Naive thymus-derived CD4-positive, alpha-beta T cell (primary cell): ENCODE results near the gene MGAT4B. TPM values are rescaled to one million over a fixed set of nuclear protein-coding genes. Genes with fewer than 3 reads are reported as not detected.
A peak's percentile ranks its signal among the peaks of the same experiment; 100 is the strongest.

Source experiments
- ATAC-seq: fragments of 150-1000 bp; cut with Tn5 transposase; 2 replicates; pipeline ENCODE4 v1.10.0; 2021; ENCODE audit warnings: mild to moderate bottlenecking, moderate library complexity
- CTCF ChIA-PET: fragments of 350-600 bp; sonication (Branson Sonifier 250); formaldehyde crosslinking; loops from one replicate; lab custom pipeline; 2021; ENCODE audit warnings: antibody characterized with exemption; lab: Charles Lee
- POLR2A ChIA-PET: fragments of 350-600 bp; sonication (Branson Sonifier 250); formaldehyde crosslinking; loops from one replicate; lab custom pipeline; 2021; ENCODE audit warnings: antibody characterized with exemption, inconsistent platforms; lab: Charles Lee
- DNase-seq, 9 donors: peaks; one replicate each; pipeline versions ENCODE4 v3.0.0 to v3.0.0-alpha.2; 2020 to 2022; ENCODE audit warnings: mixed read lengths in 1 of 9
- H3K27ac ChIP-seq: one replicate; pipeline ENCODE4 v1.7.0; 2013; ENCODE audit warnings: mild to moderate bottlenecking, low read depth, low read length, moderate library complexity
- H3K27me3 ChIP-seq, 2 donors: one replicate each; pipeline ENCODE4 v1.7.0; 2013; ENCODE audit warnings: low read length in 2 of 2, mild to moderate bottlenecking in 2 of 2, moderate library complexity in 2 of 2; ENCODE audit not compliant: control insufficient read depth in 2 of 2, insufficient read depth in 2 of 2
- H3K36me3 ChIP-seq, 3 experiments: 1 replicate in 2 of 3; 2 replicates in 1 of 3; pipeline ENCODE4 v1.7.0; 2013; ENCODE audit warnings: low read length in 3 of 3, mild to moderate bottlenecking in 3 of 3, moderate library complexity in 1 of 3; ENCODE audit not compliant: insufficient read depth in 3 of 3, control insufficient read depth in 2 of 3
- H3K4me1 ChIP-seq, 2 donors: one replicate each; pipeline ENCODE4 v1.7.0; 2013; ENCODE audit warnings: low read length in 2 of 2, mild to moderate bottlenecking in 2 of 2, moderate library complexity in 1 of 2; ENCODE audit not compliant: control insufficient read depth in 2 of 2, insufficient read depth in 2 of 2
- H3K4me3 ChIP-seq: 2 replicates; pipeline ENCODE4 v1.7.0; 2013; ENCODE audit warnings: mild to moderate bottlenecking, low read length
- H3K9me3 ChIP-seq, 3 experiments: 1 replicate in 2 of 3; 2 replicates in 1 of 3; pipeline ENCODE4 v1.7.0; 2013; ENCODE audit warnings: low read length in 3 of 3; ENCODE audit not compliant: control insufficient read depth in 2 of 3
- H3K27ac Mint-ChIP-seq, 9 donors: one replicate each; pipeline ENCODE4 v1.8.0; 2020 to 2022; ENCODE audit warnings: mixed read lengths in 9 of 9, mild to moderate bottlenecking in 8 of 9, moderate library complexity in 5 of 9, inconsistent platforms in 2 of 9
- H3K27me3 Mint-ChIP-seq, 5 donors: one replicate each; pipeline ENCODE4 v1.8.0; 2021 to 2022; ENCODE audit warnings: mixed read lengths in 5 of 5, mild to moderate bottlenecking in 1 of 5
- H3K36me3 Mint-ChIP-seq, 5 donors: one replicate each; pipeline ENCODE4 v1.8.0; 2020 to 2022; ENCODE audit warnings: mixed read lengths in 5 of 5, mild to moderate bottlenecking in 3 of 5, inconsistent platforms in 1 of 5
- H3K4me1 Mint-ChIP-seq, 7 donors: one replicate each; pipeline ENCODE4 v1.8.0; 2020 to 2022; ENCODE audit warnings: mixed read lengths in 7 of 7, mild to moderate bottlenecking in 3 of 7, inconsistent platforms in 1 of 7
- H3K4me3 Mint-ChIP-seq, 10 donors: one replicate each; pipeline ENCODE4 v1.8.0; 2020 to 2022; ENCODE audit warnings: mild to moderate bottlenecking in 10 of 10, mixed read lengths in 10 of 10, moderate library complexity in 6 of 10, inconsistent platforms in 2 of 10
- H3K9me3 Mint-ChIP-seq, 11 donors: one replicate each; pipeline ENCODE4 v1.8.0; 2020 to 2022; ENCODE audit warnings: mixed read lengths in 11 of 11, mild to moderate bottlenecking in 4 of 11, inconsistent platforms in 1 of 11, moderate library complexity in 1 of 11
- intact Hi-C, 2 donors: fragments of 100-400 bp; cut with micrococcal nuclease; formaldehyde crosslinking; loops; one replicate each; pipeline ENCODE4 v1.15.1; 2023
- polyA plus RNA-seq, 2 donors: library from polyadenylated mRNA; unstranded; fragments of 300-500 nt; fragmentation: Illumina TruSeq; gene quantifications; one replicate each; pipeline ENCODE4 v1.2.3, GENCODE V29; 2021
- total RNA-seq, 6 experiments: library from RNA in 5 of 6; stranded (reverse) in 5 of 6; gene quantifications; 1 replicate in 5 of 6; 2 replicates in 1 of 6; pipeline ENCODE4 v1.2.3 and lab custom pipeline; 2021 to 2026

The MGAT4B gene
- total and polyA plus RNA-seq, 7 experiments from 2014 or later, result 12.3 to 143 (median 114) TPM

GRCh38 chr5:179833709-179834070, 27.0 kb upstream of the MGAT4B start:
- Mint-ChIP-seq H3K27me3 (no peaks in the 10 kb centered on the region), H3K27ac (peak overlapping the region in 3 of 9 donors; percentile 10 to 85 (median 29)), H3K36me3 (peaks cover 17 to 64% (median 39%) of the 10 kb centered on the region in 5 donors), H3K4me1 (peaks cover 12 to 29% (median 18%) of the 10 kb centered on the region in 7 donors), H3K9me3 (peaks cover 0 to 2% (median 0%) of the 10 kb centered on the region in 11 donors), H3K4me3 (no peak overlapping the region)
- CTCF ChIA-PET, result no interaction called here
- no peaks in the 10 kb centered on the region for H3K27me3 ChIP-seq
- H3K9me3 ChIP-seq, result no peaks in the 10 kb centered on the region
- H3K4me1 ChIP-seq, result peaks cover 8 to 19% of the 10 kb centered on the region in 2 donors
- ATAC-seq (no peak), DNase-seq (no peak)
- POLR2A ChIA-PET, result interaction anchor here (0.8 to 1.4 kb wide), 2 partner anchors 11 to 14 kb away, joined by 4 to 7 read pairs; no protein-coding TSS in a partner anchor
- intact Hi-C loops, result no loop called here
- H3K27ac ChIP-seq, result no peak overlapping the region
- H3K4me3 ChIP-seq, result no peak overlapping the region
- peaks cover 24 to 81% (median 25%) of the 10 kb centered on the region in 3 experiments for H3K36me3 ChIP-seq

- H3K4me3 ChIP-seq, result no peak overlapping the region
- Mint-ChIP-seq H3K27me3 (no peaks in the 10 kb centered on the region), H3K36me3 (peaks cover 17 to 67% (median 40%) of the 10 kb centered on the region in 5 donors), H3K4me1 (peaks cover 12 to 29% (median 21%) of the 10 kb centered on the region in 7 donors), H3K9me3 (peaks cover 0 to 2% (median 0%) of the 10 kb centered on the region in 11 donors), H3K4me3 (no peak overlapping the region), H3K27ac (peak overlapping the region in 3 of 9 donors; percentile 10 to 85 (median 29))
- no peak overlapping the region for H3K27ac ChIP-seq
- ATAC-seq (no peak), DNase-seq (no peak)
- ChIA-PET CTCF (interaction anchor here (0.6 kb wide), 1 partner anchor 19 kb away, joined by 4 read pairs; no protein-coding TSS in a partner anchor), POLR2A (interaction anchor here (0.8 to 1.4 kb wide), 6 partner anchors 10 to 130 kb away, joined by 3 to 7 read pairs (median 4); no protein-coding TSS in a partner anchor)
- H3K9me3 ChIP-seq, result no peaks in the 10 kb centered on the region
- intact Hi-C loops, result no loop called here
- peaks cover 8 to 19% of the 10 kb centered on the region in 2 donors for H3K4me1 ChIP-seq
- H3K27me3 ChIP-seq, result no peaks in the 10 kb centered on the region
- peaks cover 24 to 79% (median 25%) of the 10 kb centered on the region in 3 experiments for H3K36me3 ChIP-seq
These were observed 26.5 kb upstream of the MGAT4B start for GRCh38 chr5:179833056-179833708.

DNA sequence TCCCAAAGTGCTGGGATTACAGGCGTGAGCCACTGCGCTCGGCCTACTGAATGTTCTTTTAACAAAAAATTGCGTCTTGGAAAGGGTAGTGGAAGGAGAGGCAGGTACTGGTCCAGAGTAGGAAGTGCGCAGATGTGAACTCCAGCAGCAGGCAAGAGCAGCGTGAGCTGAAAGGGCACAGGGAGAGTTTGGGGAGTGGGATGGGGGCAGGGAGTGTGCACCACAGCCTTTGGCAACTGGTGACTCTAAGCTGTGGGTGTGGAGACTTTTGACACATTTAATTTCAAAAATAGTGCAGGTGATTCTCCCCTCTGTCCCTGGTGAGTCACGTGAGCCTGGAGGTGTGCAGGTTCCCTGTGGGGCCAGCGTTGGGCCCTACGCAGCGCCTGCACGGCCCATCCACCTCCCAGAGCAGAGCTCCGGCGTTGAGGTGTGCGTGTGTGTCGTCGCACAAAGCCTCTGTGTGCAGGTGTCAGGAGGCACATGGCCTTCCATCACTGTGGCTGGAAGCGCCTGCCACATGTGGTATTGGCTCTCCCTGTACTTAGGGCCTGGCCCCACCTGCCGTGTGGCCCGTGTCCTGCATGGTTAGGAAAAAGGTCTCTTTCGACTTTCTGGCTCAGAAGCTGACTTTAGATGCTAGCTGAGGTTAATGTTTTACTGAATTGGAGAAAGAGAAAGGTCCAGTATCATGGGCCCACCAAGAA, 25.5 kb upstream of the MGAT4B start:
- Histone ChIP-seq H3K4me1 (peaks cover 8 to 13% of the 10 kb centered on the region in 2 donors), H3K4me3 (no peak overlapping the region), H3K36me3 (peaks cover 24 to 76% (median 25%) of the 10 kb centered on the region in 3 experiments), H3K27me3 (no peaks in the 10 kb centered on the region), H3K27ac (no peak overlapping the region), H3K9me3 (no peaks in the 10 kb centered on the region)
- H3K4me3 Mint-ChIP-seq, result peak overlapping the region in 1 of 10 donors; percentile 20
- ATAC-seq (no peak), DNase-seq (no peak)
- POLR2A ChIA-PET, result interaction anchor here (1.0 to 3.8 kb wide), 4 partner anchors 9 to 129 kb away, joined by 3 to 17 read pairs (median 4); partner anchors contain the start of gene SQSTM1
- no peaks in the 10 kb centered on the region for H3K27me3 Mint-ChIP-seq
- peaks cover 0 to 2% (median 0%) of the 10 kb centered on the region in 11 donors for H3K9me3 Mint-ChIP-seq
- peaks cover 10 to 31% (median 27%) of the 10 kb centered on the region in 7 donors for H3K4me1 Mint-ChIP-seq
- H3K27ac Mint-ChIP-seq, result peak overlapping the region in 3 of 9 donors; percentile 23 to 53 (median 51)
- intact Hi-C loops, result no loop called here
- CTCF ChIA-PET, result interaction anchor here (0.6 kb wide), 1 partner anchor 18 kb away, joined by 4 read pairs; no protein-coding TSS in a partner anchor
- peaks cover 17 to 70% (median 40%) of the 10 kb centered on the region in 5 donors for H3K36me3 Mint-ChIP-seq

- no peak overlapping the region for H3K27ac ChIP-seq
- no peaks in the 10 kb centered on the region for H3K27me3 ChIP-seq
- POLR2A ChIA-PET, result interaction anchor here (1.0 to 3.8 kb wide), 2 partner anchors 9 to 11 kb away, joined by 3 to 17 read pairs; partner anchors contain the start of gene SQSTM1
- H3K9me3 ChIP-seq, result no peaks in the 10 kb centered on the region
- ATAC-seq (no peak), DNase-seq (peak in 1 of 9 donors; percentile 4)
- no peak overlapping the region for H3K4me3 ChIP-seq
- peaks cover 3 to 23% (median 17%) of the 10 kb centered on the region in 7 donors for H3K4me1 Mint-ChIP-seq
- intact Hi-C loops, result no loop called here
- CTCF ChIA-PET, result interaction anchor here (0.7 kb wide), 1 partner anchor 208 kb away, joined by 4 read pairs; the partner anchor contains the start of gene HNRNPH1
- H3K36me3 ChIP-seq, result peaks cover 24 to 76% (median 25%) of the 10 kb centered on the region in 3 experiments
- H3K9me3 Mint-ChIP-seq, result peaks cover 0 to 2% (median 0%) of the 10 kb centered on the region in 11 donors
- no peak overlapping the region for H3K4me3 Mint-ChIP-seq
- peaks cover 0 to 1% of the 10 kb centered on the region in 2 donors for H3K4me1 ChIP-seq
- peaks cover 12 to 67% (median 31%) of the 10 kb centered on the region in 5 donors for H3K36me3 Mint-ChIP-seq
- H3K27ac Mint-ChIP-seq, result peak overlapping the region in 5 of 9 donors; percentile 36 to 88 (median 72)
- no peaks in the 10 kb centered on the region for H3K27me3 Mint-ChIP-seq
These were observed 24.3 kb upstream of the MGAT4B start for GRCh38 chr5:179830818-179831468.

GRCh38 chr5:179829732-179830435, 23.2 kb upstream of the MGAT4B start:
- Mint-ChIP-seq H3K4me1 (peaks cover 8 to 22% (median 17%) of the 10 kb centered on the region in 7 donors), H3K27me3 (no peaks in the 10 kb centered on the region), H3K27ac (peak overlapping the region in 6 of 9 donors; percentile 10 to 76 (median 66)), H3K4me3 (no peak overlapping the region), H3K9me3 (peaks cover 0 to 2% (median 0%) of the 10 kb centered on the region in 11 donors), H3K36me3 (peaks cover 12 to 60% (median 29%) of the 10 kb centered on the region in 5 donors)
- ATAC-seq (no peak), DNase-seq (no peak)
- intact Hi-C loops, result loop anchor here in 1 of 2 donors (10.0 kb wide), 1 partner anchor 275 kb away; the partner anchor contains the start of gene RUFY1
- Histone ChIP-seq H3K4me3 (no peak overlapping the region), H3K27me3 (no peaks in the 10 kb centered on the region), H3K27ac (no peak overlapping the region), H3K4me1 (no peaks in the 10 kb centered on the region), H3K36me3 (peaks cover 30 to 84% (median 32%) of the 10 kb centered on the region in 3 experiments), H3K9me3 (no peaks in the 10 kb centered on the region)
- ChIA-PET POLR2A (interaction anchor here (0.6 to 3.8 kb wide), 3 partner anchors 8 to 680 kb away, joined by 3 to 17 read pairs (median 4); partner anchors contain the start of gene SQSTM1), CTCF (interaction anchor here (0.9 kb wide), 1 partner anchor 28 kb away, joined by 4 read pairs; no protein-coding TSS in a partner anchor)
